ENCODE results near the gene MYOT. TPM values are rescaled to one million over a fixed set of nuclear protein-coding genes. Genes with fewer than 3 reads are reported as not detected.

Gene MYOT
- total and polyA plus RNA-seq, 2 donors (not counting 3 experiments of a cell fraction or from before 2014, with no cell fraction given) = not detected

DNA sequence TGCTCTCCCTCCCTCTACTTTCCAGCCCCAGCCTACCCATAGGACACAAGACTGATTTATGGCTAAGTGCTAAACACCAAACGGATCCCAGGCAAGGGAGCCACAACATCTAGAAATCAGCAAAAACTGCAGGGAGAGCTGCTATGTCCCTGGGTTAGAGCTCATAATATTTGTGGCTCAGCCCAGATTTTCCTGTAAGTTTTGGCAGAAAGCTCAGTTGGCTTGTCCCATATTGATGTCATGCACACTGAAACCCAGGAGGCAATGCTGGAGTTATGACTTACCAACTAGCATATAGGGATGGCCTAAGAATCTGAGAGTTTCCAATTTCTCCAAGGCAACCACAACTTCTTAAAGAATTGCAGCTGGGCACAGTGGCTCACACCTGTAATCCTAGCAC lies 44.7 kb upstream of the MYOT start:
- Histone ChIP-seq H3K9me3 (replicated peaks; ENCODE audit: control insufficient read depth, insufficient read depth, low read length) (no peaks in the 10 kb centered on the region), H3K27me3 (ENCODE audit: control insufficient read depth in 2 of 2, insufficient read depth in 2 of 2, low read length in 2 of 2) (peaks cover 10 to 19% of the 10 kb centered on the region in 2 experiments), H3K36me3 (ENCODE audit: control insufficient read depth in 2 of 2, extremely low read depth in 1 of 2, insufficient read depth in 2 of 2, low read length in 2 of 2) (no peaks in the 10 kb centered on the region), H3K27ac (ENCODE audit: insufficient read depth, low read depth, low read length) (no peak overlapping the region), H2AFZ (ENCODE audit: low read depth, low read length) (no peak overlapping the region), H3K4me1 (ENCODE audit: control insufficient read depth, extremely low read depth, insufficient read depth, low read length) (no peaks in the 10 kb centered on the region), H3K9ac (replicated peaks; ENCODE audit: extremely low read depth, insufficient read depth, low read length) (no peak overlapping the region), H3K4me3 (replicated peaks in 1 of 3; ENCODE audit: insufficient read depth in 1 of 3, low read depth in 1 of 3, low read length in 3 of 3) (no peak overlapping the region), H4K20me1 (replicated peaks; ENCODE audit: control insufficient read depth, extremely low read depth, insufficient read depth, low read length) (no peaks in the 10 kb centered on the region), H3K4me2 (ENCODE audit: insufficient read depth, low read length) (no peak overlapping the region), H3K9me1 (replicated peaks; ENCODE audit: control insufficient read depth, extremely low read depth, insufficient read depth, low read length) (no peaks in the 10 kb centered on the region), H3K79me2 (ENCODE audit: control insufficient read depth, insufficient read depth, low read length) (no peaks in the 10 kb centered on the region)
- FAIRE-seq (no peak), DNase-seq (ENCODE audit: low read depth, low spot score) (no peak)
- ChIA-PET POLR2A (no interaction called here), CTCF (interaction anchor here (1.0 to 2.5 kb wide), 3 partner anchors 43 to 193 kb away, joined by 3 to 28 read pairs (median 7); no protein-coding TSS in a partner anchor)
- dilution Hi-C loops (cut with MboI; ENCODE audit: extremely low pct_ligation_motif_present, low sequenced_read_pairs) (no loop called here), intact Hi-C loops (cut with micrococcal nuclease) (loop anchor here (1.0 to 2.0 kb wide), 4 partner anchors 44 to 194 kb away; no protein-coding TSS in a partner anchor)
- TF ChIP-seq, protein P1, sequence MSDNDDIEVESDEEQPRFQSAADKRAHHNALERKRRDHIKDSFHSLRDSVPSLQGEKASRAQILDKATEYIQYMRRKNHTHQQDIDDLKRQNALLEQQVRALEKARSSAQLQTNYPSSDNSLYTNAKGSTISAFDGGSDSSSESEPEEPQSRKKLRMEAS (IDR thresholded peaks at IDR 0.05; ENCODE audit: insufficient read depth, insufficient read length) = no peak
- TF ChIP-seq JUN (IDR thresholded peaks at IDR 0.05; ENCODE audit: borderline replicate concordance, insufficient read depth, insufficient read length, low read depth) (no peak), EZH2 (IDR thresholded peaks at IDR 0.05; ENCODE audit: borderline replicate concordance, low read depth, low read length, severe bottlenecking) (no peak), MYC (IDR thresholded peaks at IDR 0.05; ENCODE audit: low read depth, low read length) (no peak), GATA2 (IDR thresholded peaks at IDR 0.05; ENCODE audit: insufficient read depth, insufficient read length, low read depth, low read length) (no peak), FOS (IDR thresholded peaks at IDR 0.05; ENCODE audit: borderline replicate concordance, insufficient read depth, low read length) (no peak), POLR2A (IDR thresholded peaks at IDR 0.05; ENCODE audit: low read depth, low read length) (no peak), POLR2AphosphoS5 (IDR thresholded peaks at IDR 0.05; ENCODE audit: insufficient read depth, low read depth, low read length) (no peak)
- TF ChIP-seq, protein P2, sequence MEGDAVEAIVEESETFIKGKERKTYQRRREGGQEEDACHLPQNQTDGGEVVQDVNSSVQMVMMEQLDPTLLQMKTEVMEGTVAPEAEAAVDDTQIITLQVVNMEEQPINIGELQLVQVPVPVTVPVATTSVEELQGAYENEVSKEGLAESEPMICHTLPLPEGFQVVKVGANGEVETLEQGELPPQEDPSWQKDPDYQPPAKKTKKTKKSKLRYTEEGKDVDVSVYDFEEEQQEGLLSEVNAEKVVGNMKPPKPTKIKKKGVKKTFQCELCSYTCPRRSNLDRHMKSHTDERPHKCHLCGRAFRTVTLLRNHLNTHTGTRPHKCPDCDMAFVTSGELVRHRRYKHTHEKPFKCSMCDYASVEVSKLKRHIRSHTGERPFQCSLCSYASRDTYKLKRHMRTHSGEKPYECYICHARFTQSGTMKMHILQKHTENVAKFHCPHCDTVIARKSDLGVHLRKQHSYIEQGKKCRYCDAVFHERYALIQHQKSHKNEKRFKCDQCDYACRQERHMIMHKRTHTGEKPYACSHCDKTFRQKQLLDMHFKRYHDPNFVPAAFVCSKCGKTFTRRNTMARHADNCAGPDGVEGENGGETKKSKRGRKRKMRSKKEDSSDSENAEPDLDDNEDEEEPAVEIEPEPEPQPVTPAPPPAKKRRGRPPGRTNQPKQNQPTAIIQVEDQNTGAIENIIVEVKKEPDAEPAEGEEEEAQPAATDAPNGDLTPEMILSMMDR (IDR thresholded peaks at IDR 0.05; ENCODE audit: extremely low read depth in 1 of 2, insufficient read depth in 1 of 2, low read depth in 1 of 2, low read length in 2 of 2) = no peak
- no TSS peak for BruUV-seq (replicated peaks)

All from endothelial cell of umbilical vein (primary cell).